ENCODE measurements around the gene THRSP. TPM values are rescaled to one million over a fixed set of nuclear protein-coding genes. Genes with fewer than 3 reads are reported as not detected.

Gene THRSP
- total and polyA plus RNA-seq, 2 of the 8 experiments (the other 6 are each of a cell fraction or from before 2014, with no cell fraction given), result 0.11 TPM; not detected in 1

- H3K4ac ChIP-seq (replicated peaks; ENCODE audit: insufficient read length, low read depth, low read length), result no peak overlapping the region
- no peak overlapping the region for H2AK5ac ChIP-seq (ENCODE audit: low read depth, low read length)
- H3K14ac ChIP-seq (ENCODE audit: insufficient read length), result no peak overlapping the region
- no peaks in the 10 kb centered on the region for H3K27me3 ChIP-seq (replicated peaks in 1 of 4; ENCODE audit: control insufficient read depth in 3 of 4, extremely low read depth in 1 of 4, insufficient read depth in 3 of 4, low read length in 3 of 4)
- H3K27ac ChIP-seq (ENCODE audit: low read depth, low read length), result no peak overlapping the region
- no peaks in the 10 kb centered on the region for H3K23me2 ChIP-seq (ENCODE audit: low read depth, low read length)
- POLR2A ChIA-PET (ENCODE audit: partially characterized antibody), result no interaction called here
- no peak overlapping the region for H3K9ac ChIP-seq (replicated peaks in 1 of 4; ENCODE audit: extremely low read depth in 1 of 4, low read depth in 3 of 4, low read length in 3 of 4)
- no peak overlapping the region for H2AFZ ChIP-seq (ENCODE audit: low read length)
- H4K20me1 ChIP-seq (replicated peaks in 1 of 2; ENCODE audit: control insufficient read depth in 1 of 2, insufficient read depth in 2 of 2, low read length in 2 of 2), result no peaks in the 10 kb centered on the region
- CTCF ChIA-PET (ENCODE audit: partially characterized antibody), result no interaction called here
- H3K79me1 ChIP-seq (ENCODE audit: low read depth, low read length), result no peaks in the 10 kb centered on the region
- H3K4me2 ChIP-seq (ENCODE audit: insufficient read depth in 1 of 2, low read depth in 2 of 2, low read length in 2 of 2), result no peak overlapping the region
- FAIRE-seq, result no peak
- no peak overlapping the region for H3K56ac ChIP-seq (replicated peaks; ENCODE audit: insufficient read length, low read depth, low read length)
- H3K18ac ChIP-seq (ENCODE audit: extremely low read depth, low read length), result no peak overlapping the region
- DNase-seq (ENCODE audit: low read depth in 1 of 2, low spot score in 2 of 2), result no peak
- H3K36me3 ChIP-seq (ENCODE audit: control insufficient read depth in 2 of 4, insufficient read depth in 4 of 4, low read length in 3 of 4), result peaks cover 2 to 40% (median 12%) of the 10 kb centered on the region in 4 experiments; a peak in 7 of 8 replicates
- H2BK20ac ChIP-seq (ENCODE audit: low read length), result no peak overlapping the region
- no peaks in the 10 kb centered on the region for H3K9me3 ChIP-seq (ENCODE audit: insufficient read depth in 2 of 2, low read depth in 1 of 2, low read length in 1 of 2)
- TF ChIP-seq SUZ12 (IDR thresholded peaks at IDR 0.05; ENCODE audit: low read length), result no peak
- TF ChIP-seq, protein P1, sequence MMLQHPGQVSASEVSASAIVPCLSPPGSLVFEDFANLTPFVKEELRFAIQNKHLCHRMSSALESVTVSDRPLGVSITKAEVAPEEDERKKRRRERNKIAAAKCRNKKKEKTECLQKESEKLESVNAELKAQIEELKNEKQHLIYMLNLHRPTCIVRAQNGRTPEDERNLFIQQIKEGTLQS (IDR thresholded peaks at IDR 0.05; ENCODE audit: insufficient read depth, low read depth, low read length), result no peak
- WGBS, 2 experiments (ENCODE audit: extremely low coverage in 1 of 2, insufficient coverage in 1 of 2, insufficient read length in 1 of 2, insufficient replicate concordance in 2 of 2, low coverage in 1 of 2, low lambda C conversion rate in 2 of 2, missing lambda C conversion rate in 1 of 2), result 96% methylated on average over 4 of the region's 4 CpGs; no CpG with 5 or more reads in 1 of the 2 experiments
- H2BK5ac ChIP-seq (ENCODE audit: low read depth, low read length), result no peak overlapping the region
- no peak overlapping the region for H4K91ac ChIP-seq (replicated peaks; ENCODE audit: insufficient read length, low read length)
- H2BK12ac ChIP-seq (ENCODE audit: low read depth, low read length), result no peak overlapping the region
- H2BK15ac ChIP-seq (ENCODE audit: low read length), result no peak overlapping the region
- H3K4me3 ChIP-seq (ENCODE audit: extremely low read depth in 1 of 4, insufficient read depth in 2 of 4, low read depth in 3 of 4, low read length in 4 of 4), result no peak overlapping the region
- H3K23ac ChIP-seq (ENCODE audit: insufficient read length), result no peak overlapping the region
- H4K8ac ChIP-seq (ENCODE audit: extremely low read depth, insufficient read depth, low read length), result no peak overlapping the region
- no peak overlapping the region for H2BK120ac ChIP-seq (replicated peaks; ENCODE audit: low read depth, low read length)
- H3K4me1 ChIP-seq (replicated peaks in 1 of 4; ENCODE audit: control insufficient read depth in 3 of 4, insufficient read depth in 4 of 4, low read length in 3 of 4), result no peaks in the 10 kb centered on the region
- H3K79me2 ChIP-seq (ENCODE audit: control insufficient read depth in 1 of 2, insufficient read depth in 2 of 2, low read length in 2 of 2), result no peaks in the 10 kb centered on the region
- no peak overlapping the region for H4K5ac ChIP-seq (ENCODE audit: insufficient read length, low read depth, low read length)
These were observed 36.0 kb downstream of the THRSP start for GRCh38 chr11:78099666-78100065.
